ENCODE data around the gene CAMTA1.

The CAMTA1 gene

GRCh38 chr1:7248549-7249199, 463.4 kb downstream of the CAMTA1 start:
- TF ChIP-seq CTCF (IDR thresholded peaks at IDR 0.05; ENCODE audit: insufficient read depth, low read depth, low read length, missing control alignments), result no peak
- DNase-seq (ENCODE audit: low read depth), result no peak

GRCh38 chr1:7249516-7249915, 464.3 kb downstream of the CAMTA1 start:
- TF ChIP-seq CTCF (IDR thresholded peaks at IDR 0.05; ENCODE audit: insufficient read depth, low read depth, low read length, missing control alignments), result no peak
- H3K4me3 ChIP-seq (ENCODE audit: low read length), result no peak overlapping the region
- DNase-seq (ENCODE audit: low read depth), result no peak

More at GRCh38 chr1:7248549-7249199, 463.4 kb downstream of the CAMTA1 start:
- H3K4me3 ChIP-seq (ENCODE audit: low read length), result no peak overlapping the region

GRCh38 chr1:7250176-7250575, 464.9 kb downstream of the CAMTA1 start:
- TF ChIP-seq CTCF (IDR thresholded peaks at IDR 0.05; ENCODE audit: insufficient read depth, low read depth, low read length, missing control alignments), result no peak
- H3K4me3 ChIP-seq (ENCODE audit: low read length), result no peak overlapping the region
- DNase-seq (ENCODE audit: low read depth), result no peak

GRCh38 chr1:7250597-7251453, 465.6 kb downstream of the CAMTA1 start:
- TF ChIP-seq CTCF (IDR thresholded peaks at IDR 0.05; ENCODE audit: insufficient read depth, low read depth, low read length, missing control alignments), result no peak
- DNase-seq (ENCODE audit: low read depth), result no peak
- H3K4me3 ChIP-seq (ENCODE audit: low read length), result no peak overlapping the region

GRCh38 chr1:7251454-7251800, 466.2 kb downstream of the CAMTA1 start:
- DNase-seq (ENCODE audit: low read depth), result no peak
- no peak for TF ChIP-seq CTCF (IDR thresholded peaks at IDR 0.05; ENCODE audit: insufficient read depth, low read depth, low read length, missing control alignments)
- H3K4me3 ChIP-seq (ENCODE audit: low read length), result no peak overlapping the region

- H3K4me3 ChIP-seq (ENCODE audit: low read length), result no peak overlapping the region
- no peak for DNase-seq (ENCODE audit: low read depth)
- no peak for TF ChIP-seq CTCF (IDR thresholded peaks at IDR 0.05; ENCODE audit: insufficient read depth, low read depth, low read length, missing control alignments)
These were observed 467.3 kb downstream of the CAMTA1 start for GRCh38 chr1:7252411-7253117.

Measured in epithelial cell of esophagus (primary cell).